HL-60 (cell line): ENCODE data around the gene MAB21L1.

Source experiments
- DNase-seq, 2 experiments: peaks; one replicate each; pipeline ENCODE4 v3.0.0-alpha.2; 2010 to 2020; ENCODE audit warnings: low read depth in 1 of 2, low spot score in 1 of 2
- H3K27ac ChIP-seq: fragments of 250-450 bp; sonication (Bioruptor Pico); replicated peaks from 2 replicates; pipeline ENCODE4 v1.5.1; 2020; ENCODE audit warnings: mild to moderate bottlenecking, moderate library complexity
- H3K27me3 ChIP-seq: fragments of 250-450 bp; sonication (Bioruptor Pico); 2 replicates; pipeline ENCODE4 v1.5.1; 2021; ENCODE audit warnings: mild to moderate bottlenecking, moderate library complexity; ENCODE audit not compliant: insufficient read depth, poor library complexity, severe bottlenecking
- H3K4me3 ChIP-seq: replicated peaks from 2 replicates; pipeline ENCODE4 v1.5.1; 2011; ENCODE audit warnings: mild to moderate bottlenecking, control low read depth, low read length; ENCODE audit not compliant: insufficient read depth
- CTCF ChIP-seq: IDR thresholded peaks from one replicate; pipeline ENCODE4 v1.5.1; 2011; ENCODE audit warnings: low read length, control low read depth, inconsistent platforms; ENCODE audit not compliant: insufficient read depth
- GABPA ChIP-seq: IDR thresholded peaks from 2 replicates; pipeline ENCODE4 v1.6.1; 2012; ENCODE audit warnings: low read depth
- POLR2AphosphoS5 ChIP-seq: IDR thresholded peaks from 2 replicates; pipeline ENCODE4 v1.6.1; 2012; ENCODE audit warnings: low read depth
- REST ChIP-seq: IDR thresholded peaks from 2 replicates; pipeline ENCODE4 v1.6.1; 2012; ENCODE audit warnings: low read depth; ENCODE audit not compliant: insufficient replicate concordance
- SPI1 ChIP-seq: IDR thresholded peaks from 2 replicates; pipeline ENCODE4 v1.6.1; 2012; ENCODE audit warnings: low read depth, mild to moderate bottlenecking, borderline replicate concordance

MAB21L1 gene

GRCh38 chr13:35514801-35515502 lies 38.5 kb upstream of the MAB21L1 start:
- no peak for DNase-seq
- no peak overlapping the region for H3K4me3 ChIP-seq
- TF ChIP-seq SPI1 (no peak), REST (no peak), POLR2AphosphoS5 (no peak), GABPA (no peak)
- no peak overlapping the region for H3K27ac ChIP-seq
- peaks cover 3% of the 10 kb centered on the region for H3K27me3 ChIP-seq

GRCh38 chr13:35514061-35514477 lies 37.6 kb upstream of the MAB21L1 start:
- TF ChIP-seq CTCF (no peak), SPI1 (no peak), POLR2AphosphoS5 (no peak), GABPA (no peak), REST (no peak)
- H3K27me3 ChIP-seq, result peaks cover 3% of the 10 kb centered on the region
- H3K27ac ChIP-seq, result no peak overlapping the region
- no peak for DNase-seq
- H3K4me3 ChIP-seq, result no peak overlapping the region

GRCh38 chr13:35512271-35512920 lies 35.9 kb upstream of the MAB21L1 start:
- peak; percentile 28 to 65 for DNase-seq
- Histone ChIP-seq H3K4me3 (no peak overlapping the region), H3K27ac (no peak overlapping the region), H3K27me3 (peaks cover 3% of the 10 kb centered on the region)
- TF ChIP-seq SPI1 (peak; percentile 61; the same call in 1 of the 2 replicates), GABPA (no peak)

- H3K27me3 ChIP-seq, result no peaks in the 10 kb centered on the region
- no peak overlapping the region for H3K27ac ChIP-seq
- no peak for DNase-seq
- no peak overlapping the region for H3K4me3 ChIP-seq
- TF ChIP-seq GABPA (no peak), REST (no peak), SPI1 (no peak), POLR2AphosphoS5 (no peak), CTCF (no peak)
These were observed 26.0 kb upstream of the MAB21L1 start for GRCh38 chr13:35502456-35502855.
